Measurements from ENCODE around the gene PIN4. TPM values are rescaled to one million over a fixed set of nuclear protein-coding genes. Genes with fewer than 3 reads are reported as not detected.
"Not testable (repeated sequence)": the region's sequence is repeated elsewhere in the genome, so short reads cannot be mapped to it uniquely, and the experiment has no call there.

Gene PIN4
- total RNA-seq, 2 experiments from 2014 or later, result 7.5 to 8.9 TPM

DNA sequence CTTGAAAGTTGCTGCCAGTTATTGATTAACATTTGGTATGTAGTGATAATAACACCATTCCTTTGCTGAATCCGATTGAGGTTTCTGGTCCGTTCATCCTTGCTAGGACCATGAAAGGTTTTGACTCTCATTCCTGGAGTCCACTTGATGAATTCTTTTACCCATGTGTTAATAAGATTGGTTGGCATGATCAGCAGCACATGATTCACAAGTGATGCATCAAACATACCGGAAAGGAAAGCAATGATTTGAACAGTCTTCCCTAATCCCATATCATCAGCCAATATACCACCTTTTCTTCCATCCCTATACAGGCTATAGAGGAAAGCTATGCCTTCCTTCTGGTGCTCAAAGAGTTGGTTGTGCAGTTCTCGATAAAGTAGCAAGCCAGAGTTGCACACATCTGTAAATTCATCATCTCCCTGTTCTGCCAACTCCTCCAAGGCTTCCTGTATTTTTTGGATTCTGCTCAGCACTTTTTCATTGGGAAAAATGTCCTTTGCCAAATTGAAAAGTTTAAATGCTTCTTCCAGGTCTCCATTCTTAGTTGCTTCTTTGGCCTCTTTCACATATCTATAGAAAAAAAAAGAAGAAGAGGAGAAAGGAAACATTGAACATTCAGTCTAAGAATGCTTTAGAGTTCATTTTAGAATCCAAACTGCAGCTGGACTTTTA lies 26.7 kb downstream of the PIN4 start:
- H3K27ac Mint-ChIP-seq, result no peak overlapping the region
- H3K4me3 Mint-ChIP-seq, result no peak overlapping the region
- peaks cover 35% of the 10 kb centered on the region for H3K36me3 Mint-ChIP-seq (ENCODE audit: low read depth)
- no peaks in the 10 kb centered on the region for H3K27me3 Mint-ChIP-seq
- no peaks in the 10 kb centered on the region for H3K9me3 Mint-ChIP-seq
- POLR2A ChIA-PET, result no interaction called here
- no peaks in the 10 kb centered on the region for H3K4me1 Mint-ChIP-seq
- DNase-seq, result no peak
- CTCF ChIA-PET, result no interaction called here

DNA sequence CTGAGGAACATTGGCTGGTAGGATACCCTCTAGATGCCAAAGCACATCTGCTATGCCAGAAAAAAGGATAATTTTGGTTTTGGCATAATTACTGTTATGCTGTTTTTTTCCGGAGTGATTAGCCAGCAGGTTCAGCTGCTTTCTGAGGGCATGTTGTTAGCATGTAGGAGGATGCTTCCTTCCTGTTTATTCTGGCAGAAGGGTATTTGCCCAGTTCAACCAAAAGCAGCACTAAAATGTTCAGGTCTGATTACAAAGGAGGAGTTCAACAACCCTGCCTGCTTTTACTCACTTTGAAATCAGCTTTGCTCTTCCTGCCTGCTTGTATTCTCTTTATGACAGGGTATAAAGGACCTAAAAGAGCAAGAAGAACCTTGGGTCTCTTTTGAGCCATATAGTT lies 35.4 kb downstream of the PIN4 start:
- no peaks in the 10 kb centered on the region for H3K36me3 Mint-ChIP-seq (ENCODE audit: low read depth)
- no peaks in the 10 kb centered on the region for H3K4me1 Mint-ChIP-seq
- ChIA-PET POLR2A (interaction anchor here (1.1 kb wide), 1 partner anchor 60 kb away, joined by 3 read pairs; the partner anchor contains the start of gene RPS4X), CTCF (no interaction called here)
- H3K27me3 Mint-ChIP-seq, result no peaks in the 10 kb centered on the region
- no peak overlapping the region for H3K4me3 Mint-ChIP-seq
- DNase-seq, result no peak
- no peak overlapping the region for H3K27ac Mint-ChIP-seq
- H3K9me3 Mint-ChIP-seq, result no peaks in the 10 kb centered on the region

DNA sequence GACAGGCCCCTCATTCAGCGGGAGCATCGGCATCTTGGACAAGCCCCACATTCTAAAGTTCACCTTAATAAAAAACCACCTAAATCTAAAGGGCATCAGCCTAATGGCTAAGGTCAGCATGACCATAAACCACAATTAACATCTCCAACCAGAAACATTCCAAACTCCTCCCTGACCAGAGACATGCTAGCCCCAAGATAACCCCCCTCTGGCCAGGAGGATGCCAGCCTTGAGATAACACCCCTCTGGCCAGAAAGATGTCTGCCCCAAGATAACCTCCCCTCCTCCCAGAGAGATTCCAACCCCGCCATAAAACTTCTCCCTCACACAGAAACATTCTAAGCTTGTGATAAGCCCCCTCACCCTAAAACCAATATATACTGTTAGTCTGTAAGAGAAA lies 38.8 kb downstream of the PIN4 start:
- H3K27me3 Mint-ChIP-seq; H3K27ac Mint-ChIP-seq; H3K9me3 Mint-ChIP-seq; H3K4me3 Mint-ChIP-seq; H3K36me3 Mint-ChIP-seq (ENCODE audit: low read depth); H3K4me1 Mint-ChIP-seq; DNase-seq; CTCF ChIA-PET: not testable (repeated sequence)
- POLR2A ChIA-PET, result interaction anchor here (0.6 kb wide), 1 partner anchor 11 kb away, joined by 3 read pairs; no protein-coding TSS in a partner anchor

DNA sequence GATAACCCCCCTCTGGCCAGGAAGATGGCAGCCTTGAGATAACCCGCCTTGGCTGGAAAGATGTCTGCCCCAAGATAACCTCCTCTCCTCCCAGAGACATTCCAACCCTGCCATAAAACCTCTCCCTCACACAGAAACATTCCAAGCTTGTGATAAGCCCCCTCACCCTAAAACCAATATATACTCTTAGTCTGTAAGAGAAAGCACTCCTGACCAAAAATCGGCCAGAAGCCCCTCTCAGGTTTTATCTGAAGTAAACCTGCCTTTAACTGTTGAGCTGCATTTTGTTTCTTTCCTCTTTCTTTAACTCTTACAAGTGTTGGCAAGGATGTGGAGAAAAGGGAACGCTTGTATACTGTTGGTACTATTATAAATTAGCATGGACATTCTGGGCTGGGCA lies 48.7 kb downstream of the PIN4 start:
- no peak overlapping the region for H3K4me3 Mint-ChIP-seq
- POLR2A ChIA-PET, result no interaction called here
- no peak for DNase-seq
- no peak overlapping the region for H3K27ac Mint-ChIP-seq
- CTCF ChIA-PET, result no interaction called here
- no peaks in the 10 kb centered on the region for H3K4me1 Mint-ChIP-seq
- peaks cover 24% of the 10 kb centered on the region for H3K36me3 Mint-ChIP-seq (ENCODE audit: low read depth)
- no peaks in the 10 kb centered on the region for H3K27me3 Mint-ChIP-seq
- H3K9me3 Mint-ChIP-seq, result no peaks in the 10 kb centered on the region

DNA sequence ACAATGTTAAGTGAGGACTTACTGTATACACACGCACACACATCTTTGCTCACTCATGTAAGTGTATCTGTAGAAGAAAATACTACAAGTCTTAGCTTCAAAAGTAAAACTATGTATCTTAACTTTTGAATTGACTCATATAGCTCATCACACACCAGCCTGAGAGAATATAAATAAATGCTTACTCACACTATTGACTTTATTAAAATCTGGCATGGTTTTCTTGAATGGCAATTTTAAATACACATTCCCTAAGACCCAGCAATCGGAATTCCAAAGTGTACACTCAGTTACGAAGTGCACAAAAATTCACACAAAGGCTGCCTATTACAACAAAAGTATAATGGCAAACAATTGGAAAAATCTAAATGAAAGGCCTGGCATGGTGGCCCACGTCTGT lies 55.3 kb downstream of the PIN4 start:
- H3K4me1 Mint-ChIP-seq, result peaks cover 19% of the 10 kb centered on the region
- POLR2A ChIA-PET, result no interaction called here
- H3K36me3 Mint-ChIP-seq (ENCODE audit: low read depth), result peaks cover 8% of the 10 kb centered on the region
- CTCF ChIA-PET, result interaction anchor here (1.2 kb wide), 1 partner anchor 40 kb away, joined by 3 read pairs; the partner anchor contains the start of gene RPS4X
- no peak overlapping the region for H3K27ac Mint-ChIP-seq
- H3K4me3 Mint-ChIP-seq, result no peak overlapping the region
- DNase-seq, result no peak
- no peaks in the 10 kb centered on the region for H3K9me3 Mint-ChIP-seq
- no peaks in the 10 kb centered on the region for H3K27me3 Mint-ChIP-seq

DNA sequence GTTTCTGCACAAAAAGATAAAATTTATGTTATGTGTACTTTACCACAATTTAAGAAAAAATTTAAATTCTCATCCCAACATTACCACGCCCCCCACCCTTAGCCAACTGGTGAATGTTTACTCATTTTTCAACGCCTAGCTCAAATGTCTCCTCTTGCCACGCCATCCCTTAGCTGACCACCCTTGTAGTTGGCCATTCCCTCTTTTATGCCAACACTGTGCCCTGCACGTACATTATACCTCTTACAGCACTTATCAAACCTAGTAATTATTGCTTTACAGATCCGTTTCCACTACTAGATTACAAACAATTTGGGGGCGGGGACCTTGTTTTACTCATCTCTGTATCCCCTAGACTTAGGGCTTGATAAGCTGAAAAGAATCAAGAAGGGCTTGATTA lies 56.6 kb downstream of the PIN4 start:
- peaks cover 8% of the 10 kb centered on the region for H3K36me3 Mint-ChIP-seq (ENCODE audit: low read depth)
- no peaks in the 10 kb centered on the region for H3K27me3 Mint-ChIP-seq
- peak overlapping the region; percentile 52 for H3K27ac Mint-ChIP-seq
- peak overlapping the region; percentile 77 for H3K4me3 Mint-ChIP-seq
- ChIA-PET CTCF (interaction anchor here (1.2 to 1.4 kb wide), 2 partner anchors 39 to 57 kb away, joined by 3 to 16 read pairs; partner anchors contain the start of genes PIN4 and RPS4X), POLR2A (interaction anchor here (0.6 to 1.6 kb wide), 7 partner anchors 11 to 220 kb away, joined by 3 to 20 read pairs (median 3); partner anchors contain the start of genes PIN4 and RPS4X)
- no peaks in the 10 kb centered on the region for H3K9me3 Mint-ChIP-seq
- DNase-seq, result no peak
- H3K4me1 Mint-ChIP-seq, result peaks cover 19% of the 10 kb centered on the region

DNA sequence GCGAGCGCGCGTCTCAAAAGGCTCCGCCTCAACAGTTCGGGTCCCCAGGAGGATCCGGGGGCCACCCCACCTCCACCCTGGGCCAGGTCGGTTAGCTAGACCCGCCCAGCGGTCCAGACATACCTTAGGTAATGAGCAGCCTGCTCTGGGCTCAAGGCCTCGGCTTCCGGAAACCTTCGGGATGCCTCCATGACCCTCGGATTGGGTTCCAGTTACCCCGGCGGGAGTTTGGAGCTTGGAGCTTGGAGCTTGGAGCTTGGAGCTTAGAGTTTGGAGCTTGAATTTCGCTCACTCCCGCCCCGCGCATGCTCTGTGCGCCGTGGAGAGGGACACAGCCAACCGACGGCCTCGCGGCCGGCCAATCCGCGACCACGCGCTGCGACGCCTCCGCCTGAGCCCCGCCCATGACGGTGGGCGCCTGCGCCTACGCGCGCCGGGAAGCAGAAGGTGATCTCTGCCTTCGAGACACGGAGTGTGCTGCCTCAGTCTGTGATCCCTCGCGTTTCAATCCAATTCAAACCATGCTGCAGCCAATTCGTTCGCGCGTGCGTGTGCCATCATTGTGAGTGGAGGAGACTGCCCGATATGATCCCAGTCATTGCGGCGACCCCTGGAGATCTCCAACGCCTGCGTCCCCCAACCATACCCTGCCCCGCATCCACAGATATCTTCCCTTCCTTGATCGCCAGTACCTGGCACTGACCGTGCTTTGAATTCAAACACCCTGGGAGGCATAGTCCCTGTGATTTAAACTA lies 57.3 kb downstream of the PIN4 start, which contains the start of gene ERCC6L:
TSS of gene ERCC6L (minus strand) at position 307 of the 755 bp plus-strand sequence. CDS start at position 191, 116 bp downstream.
- Mint-ChIP-seq H3K27me3 (no peaks in the 10 kb centered on the region), H3K9me3 (no peaks in the 10 kb centered on the region), H3K4me3 (peak within 1 kb of the TSS; percentile 77), H3K36me3 (ENCODE audit: low read depth) (peaks cover 8% of the 10 kb centered on the region), H3K4me1 (peaks cover 24% of the 10 kb centered on the region), H3K27ac (peak within 1 kb of the TSS; percentile 52)
- ChIA-PET POLR2A (interaction anchor here (0.6 to 1.6 kb wide), 7 partner anchors 12 to 220 kb away, joined by 3 to 20 read pairs (median 3); partner anchors contain the start of genes PIN4 and RPS4X), CTCF (interaction anchor here (1.2 to 1.4 kb wide), 2 partner anchors 38 to 57 kb away, joined by 3 to 16 read pairs; partner anchors contain the start of genes PIN4 and RPS4X)
- peak; percentile 88 for DNase-seq

DNA sequence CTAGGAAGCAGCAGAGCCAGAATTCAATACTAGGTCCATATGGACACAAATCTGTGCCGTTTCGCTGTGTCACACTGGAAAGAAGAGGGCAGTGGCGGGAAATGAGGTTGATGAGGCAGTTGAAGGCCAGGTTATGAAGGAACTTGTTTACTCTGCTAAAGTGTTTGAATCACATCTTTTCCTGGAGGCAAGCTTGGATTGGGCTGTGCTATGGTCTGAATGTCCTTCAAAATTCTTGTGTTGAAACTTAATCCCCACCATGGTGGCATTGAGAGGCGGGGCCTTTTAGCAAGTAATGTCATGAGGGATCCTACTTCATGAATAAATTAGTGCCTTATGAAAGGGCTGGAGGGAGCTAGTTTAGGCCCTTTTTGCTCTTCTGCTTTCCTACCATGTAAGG lies 59.4 kb downstream of the PIN4 start:
- Mint-ChIP-seq H3K36me3 (ENCODE audit: low read depth) (peaks cover 3% of the 10 kb centered on the region), H3K4me1 (peaks cover 24% of the 10 kb centered on the region), H3K27ac (no peak overlapping the region), H3K27me3 (no peaks in the 10 kb centered on the region), H3K9me3 (no peaks in the 10 kb centered on the region), H3K4me3 (no peak overlapping the region)
- POLR2A ChIA-PET, result interaction anchor here (1.4 kb wide), 1 partner anchor 60 kb away, joined by 5 read pairs; the partner anchor contains the start of gene PIN4
- DNase-seq, result no peak
- CTCF ChIA-PET, result no interaction called here

DNA sequence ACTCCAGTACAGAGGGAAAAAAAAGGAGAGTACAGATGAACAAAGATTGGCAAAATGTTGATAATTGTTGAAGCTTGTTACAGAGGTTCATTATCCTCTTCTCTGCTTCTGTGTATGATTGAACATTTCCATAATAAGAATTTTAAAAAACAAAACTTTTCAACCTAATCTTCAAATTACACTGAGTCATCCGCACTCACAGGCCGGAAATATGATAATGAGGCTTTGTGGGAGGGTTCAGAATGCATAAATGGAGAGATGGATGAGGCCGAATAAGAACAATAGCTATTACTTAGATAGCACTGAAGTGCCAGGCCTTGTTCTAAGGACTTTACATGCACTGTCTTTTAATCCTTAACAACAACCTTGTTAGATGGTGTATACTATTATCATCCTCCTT lies 61.9 kb downstream of the PIN4 start:
- DNase-seq, result no peak
- H3K9me3 Mint-ChIP-seq, result no peaks in the 10 kb centered on the region
- H3K36me3 Mint-ChIP-seq (ENCODE audit: low read depth), result no peaks in the 10 kb centered on the region
- ChIA-PET CTCF (interaction anchor here (0.9 to 3.3 kb wide), 3 partner anchors 11 to 297 kb away, joined by 3 to 21 read pairs (median 7); partner anchors contain the start of gene RPS4X), POLR2A (interaction anchor here (1.6 kb wide), 1 partner anchor 34 kb away, joined by 9 read pairs; the partner anchor contains the start of gene RPS4X)
- no peak overlapping the region for H3K4me3 Mint-ChIP-seq
- no peaks in the 10 kb centered on the region for H3K27me3 Mint-ChIP-seq
- H3K27ac Mint-ChIP-seq, result no peak overlapping the region
- peaks cover 13% of the 10 kb centered on the region for H3K4me1 Mint-ChIP-seq

DNA sequence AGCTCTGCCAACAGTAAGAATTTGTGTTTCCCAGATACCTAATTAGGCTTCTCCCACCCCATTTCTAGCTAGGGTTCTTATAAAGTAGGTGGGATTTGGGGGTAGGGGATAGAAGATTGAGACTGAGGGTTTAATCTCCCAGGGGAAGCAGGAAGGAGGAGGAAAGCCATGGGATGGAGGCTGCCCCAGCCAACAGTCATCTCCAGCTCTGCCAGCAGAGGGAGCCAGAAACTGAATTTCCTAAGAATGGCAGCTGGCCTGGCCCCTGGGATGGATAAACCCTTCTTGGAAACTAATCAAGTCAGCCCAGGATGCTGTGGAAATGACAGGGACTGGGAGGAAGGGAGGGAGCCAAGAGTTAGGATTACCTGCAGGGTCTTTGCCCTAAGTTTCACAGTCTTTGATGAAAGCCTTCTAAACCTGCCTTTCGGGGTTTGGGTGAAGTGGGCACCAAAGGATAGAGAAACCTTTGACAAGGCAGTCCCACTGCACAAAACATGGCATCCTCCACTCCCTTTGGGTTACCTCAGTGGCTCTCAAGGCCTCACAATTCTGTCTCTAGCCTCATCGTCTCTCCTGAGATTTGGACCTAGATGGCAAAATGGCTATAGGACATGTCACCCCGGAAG lies 64.0 kb downstream of the PIN4 start:
- DNase-seq, result peak; percentile 39
- Mint-ChIP-seq H3K36me3 (ENCODE audit: low read depth) (no peaks in the 10 kb centered on the region), H3K9me3 (no peaks in the 10 kb centered on the region), H3K27me3 (no peaks in the 10 kb centered on the region), H3K4me3 (no peak overlapping the region), H3K27ac (no peak overlapping the region), H3K4me1 (peaks cover 9% of the 10 kb centered on the region)
- CTCF ChIA-PET, result interaction anchor here (0.6 to 3.3 kb wide), 11 partner anchors 9 to 327 kb away, joined by 3 to 21 read pairs (median 4); partner anchors contain the start of gene RPS4X
- POLR2A ChIA-PET, result interaction anchor here (1.4 kb wide), 1 partner anchor 31 kb away, joined by 8 read pairs; the partner anchor contains the start of gene RPS4X

DNA sequence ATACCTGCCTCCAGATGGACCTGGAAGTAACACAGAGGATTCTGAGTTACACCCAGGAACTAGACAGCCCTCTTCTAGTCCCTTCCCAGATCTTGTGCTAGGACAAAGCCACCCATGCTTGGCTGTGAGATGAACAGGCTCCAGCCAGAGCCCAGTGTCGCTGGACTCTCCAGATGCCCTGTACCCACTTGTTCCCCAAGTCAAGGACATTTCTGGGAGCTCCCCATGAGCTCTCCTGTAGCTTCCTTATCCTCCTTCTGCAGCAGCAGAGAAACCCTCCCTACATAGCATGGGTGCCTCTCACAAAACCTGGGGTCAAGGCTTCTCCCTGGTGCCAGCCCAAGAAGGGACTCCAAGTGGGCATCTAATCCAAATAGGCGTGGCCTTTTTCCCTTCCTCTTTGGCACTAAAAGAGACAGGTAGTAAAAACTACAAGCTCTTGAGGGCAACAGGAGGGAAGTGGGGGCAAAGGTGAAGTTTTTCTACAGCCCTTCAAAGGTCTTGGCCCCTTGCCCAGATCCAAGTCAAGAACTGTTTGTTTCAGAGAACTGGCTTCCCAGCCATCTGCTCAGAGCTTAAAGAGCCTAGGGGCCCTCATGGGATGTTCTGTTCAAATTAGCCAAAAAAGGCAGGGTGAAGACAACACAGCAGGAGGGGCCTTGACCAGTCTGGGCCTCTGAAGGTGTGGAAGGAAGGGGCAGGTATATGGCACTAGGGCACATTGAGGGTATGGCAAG lies 65.8 kb downstream of the PIN4 start:
- H3K27me3 Mint-ChIP-seq, result no peaks in the 10 kb centered on the region
- no peak overlapping the region for H3K4me3 Mint-ChIP-seq
- POLR2A ChIA-PET, result no interaction called here
- H3K4me1 Mint-ChIP-seq, result peaks cover 9% of the 10 kb centered on the region
- H3K9me3 Mint-ChIP-seq, result no peaks in the 10 kb centered on the region
- DNase-seq, result no peak
- no peaks in the 10 kb centered on the region for H3K36me3 Mint-ChIP-seq (ENCODE audit: low read depth)
- CTCF ChIA-PET, result interaction anchor here (0.7 kb wide), 1 partner anchor 30 kb away, joined by 3 read pairs; the partner anchor contains the start of gene RPS4X
- no peak overlapping the region for H3K27ac Mint-ChIP-seq
